HepG2 (cell line): ENCODE results near the gene DSN1. TPM values are rescaled to one million over a fixed set of nuclear protein-coding genes. Genes with fewer than 3 reads are reported as not detected.

ENCODE experiments used
- ETV6 ChIP-seq: sonication (generic); formaldehyde crosslinking; conservative IDR thresholded peaks from 2 replicates; pipeline ENCODE4 v1.4.0; 2020; ENCODE audit warnings: missing genetic modification reagents
- FOXK1 ChIP-seq: sonication (generic); formaldehyde crosslinking; IDR thresholded peaks from 2 replicates; pipeline ENCODE4 v1.4.0; 2020; ENCODE audit warnings: low read depth, missing genetic modification reagents, borderline replicate concordance
- HMGXB4 ChIP-seq, 2 experiments: sonication (generic) in 1 of 2; formaldehyde crosslinking in 1 of 2; IDR thresholded peaks; 2 replicates each; pipeline versions ENCODE4 v1.4.0 to v1.6.1; 2018 to 2020; ENCODE audit warnings: missing genetic modification reagents in 2 of 2, borderline replicate concordance in 1 of 2, low read depth in 1 of 2, mild to moderate bottlenecking in 1 of 2, missing biosample characterization in 1 of 2
- MAFG ChIP-seq: sonication (generic); formaldehyde crosslinking; IDR thresholded peaks from 2 replicates; pipeline ENCODE4 v1.5.1; 2020; ENCODE audit warnings: mild to moderate bottlenecking, missing genetic modification reagents
- PLRG1 ChIP-seq: fragments of 450-650 bp; conservative IDR thresholded peaks from 2 replicates; pipeline ENCODE4 v1.6.1; 2016
- RFX1 ChIP-seq: fragments of 450-650 bp; IDR thresholded peaks from 2 replicates; pipeline ENCODE4 v1.6.1; 2017
- RFX3 ChIP-seq: IDR thresholded peaks from 2 replicates; pipeline ENCODE4 v1.6.1; 2016; ENCODE audit warnings: missing biosample characterization, missing genetic modification reagents
- SMARCC2 ChIP-seq: fragments of 450-650 bp; IDR thresholded peaks from 2 replicates; pipeline ENCODE4 v1.6.1; 2017; ENCODE audit warnings: antibody characterized with exemption, mild to moderate bottlenecking
- THAP8 ChIP-seq: sonication (generic); formaldehyde crosslinking; IDR thresholded peaks from 2 replicates; pipeline ENCODE4 v1.5.1; 2020; ENCODE audit warnings: missing genetic modification reagents, mild to moderate bottlenecking, borderline replicate concordance
- ZBTB44 ChIP-seq: sonication (generic); formaldehyde crosslinking; IDR thresholded peaks from 2 replicates; pipeline ENCODE4 v1.4.0; 2020; ENCODE audit warnings: missing genetic modification reagents
- ZFP36L1 ChIP-seq: sonication (generic); formaldehyde crosslinking; IDR thresholded peaks from 2 replicates; pipeline ENCODE4 v1.8.0; 2022; ENCODE audit warnings: mild to moderate bottlenecking, missing genetic modification reagents, moderate library complexity
- ZMYM2 ChIP-seq: sonication (generic); formaldehyde crosslinking; IDR thresholded peaks from 2 replicates; pipeline ENCODE4 v1.8.0; 2022; ENCODE audit warnings: mild to moderate bottlenecking, missing genetic modification reagents
- ZNF24 ChIP-seq: fragments of 450-650 bp; IDR thresholded peaks from 2 replicates; pipeline ENCODE4 v1.6.1; 2017; ENCODE audit warnings: antibody characterized with exemption, mild to moderate bottlenecking
- ZNF292 ChIP-seq: sonication (generic); formaldehyde crosslinking; IDR thresholded peaks from 2 replicates; pipeline ENCODE4 v1.8.1; 2022; ENCODE audit warnings: mild to moderate bottlenecking, low read depth, missing genetic modification reagents, borderline replicate concordance
- ZNF644 ChIP-seq: IDR thresholded peaks from 2 replicates; pipeline ENCODE4 v1.6.1; 2016; ENCODE audit warnings: low read depth
- ZNF713 ChIP-seq: sonication (generic); formaldehyde crosslinking; IDR thresholded peaks from 2 replicates; pipeline ENCODE4 v1.4.0; 2020; ENCODE audit warnings: mild to moderate bottlenecking, missing genetic modification reagents
- ZSCAN30 ChIP-seq: sonication (generic); formaldehyde crosslinking; IDR thresholded peaks from 2 replicates; pipeline ENCODE4 v1.5.0; 2020; ENCODE audit warnings: mild to moderate bottlenecking, missing genetic modification reagents
- ZSCAN31 ChIP-seq: sonication (generic); formaldehyde crosslinking; IDR thresholded peaks from 2 replicates; pipeline ENCODE4 v1.5.0; 2020; ENCODE audit warnings: low read depth, mild to moderate bottlenecking, missing genetic modification reagents
- ZSCAN9 ChIP-seq: IDR thresholded peaks from 2 replicates; pipeline ENCODE4 v1.6.1; 2016; ENCODE audit warnings: borderline replicate concordance
- polyA plus RNA-seq, 8 experiments: library from polyadenylated mRNA; depleted of rRNA in 3 of 8; stranded (reverse) in 7 of 8; unstranded in 1 of 8; fragments of >200 nt; fragmentation: Illumina TruSeq in 4 of 8; extraction: Trizol in 4 of 8; gene quantifications; 2 replicates each; pipeline versions ENCODE4 v1.2.1 to v1.2.3, GENCODE V29; 2011 to 2016; ENCODE audit warnings: low read depth in 4 of 8, missing spikeins in 1 of 8, mixed read lengths in 1 of 8; ENCODE audit not compliant: insufficient read depth in 1 of 8
- total RNA-seq, 5 experiments: library from RNA; depleted of rRNA; stranded (reverse); fragments of >200 nt; fragmentation: Illumina TruSeq; extraction: Trizol; gene quantifications; 2 replicates each; pipeline ENCODE4 v1.2.3, GENCODE V29; 2016; ENCODE audit warnings: low read depth in 1 of 5
- TF ChIP-seq, protein P1 (sequence below): sonication (generic); formaldehyde crosslinking; IDR thresholded peaks from 2 replicates; pipeline ENCODE4 v1.5.1; 2020; ENCODE audit warnings: mild to moderate bottlenecking, missing genetic modification reagents, borderline replicate concordance
- TF ChIP-seq, protein P2 (sequence below): sonication (generic); formaldehyde crosslinking; IDR thresholded peaks from 2 replicates; pipeline ENCODE4 v1.5.0; 2020; ENCODE audit warnings: mild to moderate bottlenecking, missing genetic modification reagents
- TF ChIP-seq, protein P3 (sequence below): IDR thresholded peaks from 2 replicates; pipeline ENCODE4 v1.6.1; 2016; ENCODE audit warnings: missing compliant biosample characterization, missing genetic modification reagents, borderline replicate concordance

DSN1 gene
- total and polyA plus RNA-seq, 2 of the 13 experiments (the other 11 are each of a cell fraction or from before 2014, with no cell fraction given) = 18.7 to 53.7 TPM

DNA sequence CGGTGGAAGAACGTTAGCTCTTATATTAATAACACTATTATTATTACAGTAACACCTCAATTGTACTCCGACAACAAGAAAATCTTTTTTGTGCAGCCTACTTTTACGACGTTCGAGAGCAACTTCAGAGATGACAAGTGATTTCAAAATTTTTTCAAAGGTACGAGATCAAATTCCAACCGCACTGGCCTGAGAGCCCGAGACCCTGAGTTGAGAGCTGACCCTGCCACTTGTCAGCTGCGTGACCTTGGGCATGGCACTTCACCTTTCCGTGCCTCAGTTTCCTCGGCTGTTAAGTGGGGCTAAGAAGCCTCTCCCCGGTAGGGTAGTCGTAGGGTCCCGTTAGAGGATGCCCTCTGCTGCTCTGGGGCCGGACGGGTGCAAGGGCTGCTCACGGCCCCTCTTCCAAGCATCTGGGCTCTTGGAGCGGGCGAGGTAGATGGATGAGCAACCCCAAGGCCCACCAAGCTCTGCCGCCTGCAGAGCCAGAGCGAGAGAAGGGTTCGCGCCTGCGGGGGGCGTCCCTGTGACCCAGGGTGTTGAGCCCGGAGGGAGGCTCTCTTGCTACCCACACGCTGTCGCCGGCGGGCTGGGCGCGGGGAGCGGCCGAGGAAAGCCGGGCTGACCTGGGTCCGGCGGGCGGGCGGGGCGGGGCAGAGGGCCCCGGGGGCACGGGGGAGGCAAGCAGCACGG is 28.2 kb downstream of the DSN1 start (continued):
- TF ChIP-seq, protein P1, sequence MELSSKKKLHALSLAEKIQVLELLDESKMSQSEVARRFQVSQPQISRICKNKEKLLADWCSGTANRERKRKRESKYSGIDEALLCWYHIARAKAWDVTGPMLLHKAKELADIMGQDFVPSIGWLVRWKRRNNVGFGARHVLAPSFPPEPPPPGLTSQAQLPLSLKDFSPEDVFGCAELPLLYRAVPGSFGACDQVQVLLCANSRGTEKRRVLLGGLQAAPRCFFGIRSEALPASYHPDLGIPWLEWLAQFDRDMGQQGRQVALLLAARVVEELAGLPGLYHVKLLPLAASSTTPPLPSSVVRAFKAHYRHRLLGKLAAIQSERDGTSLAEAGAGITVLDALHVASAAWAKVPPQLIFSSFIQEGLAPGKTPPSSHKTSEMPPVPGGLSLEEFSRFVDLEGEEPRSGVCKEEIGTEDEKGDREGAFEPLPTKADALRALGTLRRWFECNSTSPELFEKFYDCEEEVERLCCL (CRISPR knock-in tag) = no peak
- no peak for TF ChIP-seq ZSCAN30 (CRISPR knock-in tag)
- no peak; the same call in 1 of the 2 replicates for TF ChIP-seq ZNF292
- TF ChIP-seq ETV6 (CRISPR knock-in tag) = no peak
- no peak for TF ChIP-seq SMARCC2
- 0 out of 2 replicates have a peak, but pooled peaks have one; percentile 28 for TF ChIP-seq ZSCAN31 (CRISPR knock-in tag)
- TF ChIP-seq ZNF644 (CRISPR knock-in tag) = no peak
- TF ChIP-seq MAFG (CRISPR knock-in tag) = no peak
- TF ChIP-seq, protein P2, sequence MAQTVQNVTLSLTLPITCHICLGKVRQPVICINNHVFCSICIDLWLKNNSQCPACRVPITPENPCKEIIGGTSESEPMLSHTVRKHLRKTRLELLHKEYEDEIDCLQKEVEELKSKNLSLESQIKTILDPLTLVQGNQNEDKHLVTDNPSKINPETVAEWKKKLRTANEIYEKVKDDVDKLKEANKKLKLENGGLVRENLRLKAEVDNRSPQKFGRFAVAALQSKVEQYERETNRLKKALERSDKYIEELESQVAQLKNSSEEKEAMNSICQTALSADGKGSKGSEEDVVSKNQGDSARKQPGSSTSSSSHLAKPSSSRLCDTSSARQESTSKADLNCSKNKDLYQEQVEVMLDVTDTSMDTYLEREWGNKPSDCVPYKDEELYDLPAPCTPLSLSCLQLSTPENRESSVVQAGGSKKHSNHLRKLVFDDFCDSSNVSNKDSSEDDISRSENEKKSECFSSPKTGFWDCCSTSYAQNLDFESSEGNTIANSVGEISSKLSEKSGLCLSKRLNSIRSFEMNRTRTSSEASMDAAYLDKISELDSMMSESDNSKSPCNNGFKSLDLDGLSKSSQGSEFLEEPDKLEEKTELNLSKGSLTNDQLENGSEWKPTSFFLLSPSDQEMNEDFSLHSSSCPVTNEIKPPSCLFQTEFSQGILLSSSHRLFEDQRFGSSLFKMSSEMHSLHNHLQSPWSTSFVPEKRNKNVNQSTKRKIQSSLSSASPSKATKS (CRISPR knock-in tag) = no peak
- TF ChIP-seq THAP8 = peak; percentile 49; the same call in 1 of the 2 replicates
- no peak for TF ChIP-seq ZFP36L1 (CRISPR knock-in tag)
- no peak for TF ChIP-seq RFX1
- no peak for TF ChIP-seq ZNF24
- peak; percentile 15 to 81; a peak in 2 of 4 replicates for TF ChIP-seq HMGXB4 (CRISPR knock-in tag; IDR thresholded peaks at IDR 0.05; ENCODE audit: borderline replicate concordance in 1 of 2, low read depth in 1 of 2)
- no peak; the same call in 1 of the 2 replicates for TF ChIP-seq FOXK1 (CRISPR knock-in tag)
- TF ChIP-seq PLRG1 = no peak
- TF ChIP-seq ZMYM2 (CRISPR knock-in tag) = peak; percentile 24; the same call in 1 of the 2 replicates
- no peak for TF ChIP-seq RFX3 (CRISPR knock-in tag)
- TF ChIP-seq ZSCAN9 (CRISPR knock-in tag) = no peak
- TF ChIP-seq ZBTB44 (CRISPR knock-in tag) = no peak
- no peak for TF ChIP-seq ZNF713 (CRISPR knock-in tag)
- TF ChIP-seq, protein P3, sequence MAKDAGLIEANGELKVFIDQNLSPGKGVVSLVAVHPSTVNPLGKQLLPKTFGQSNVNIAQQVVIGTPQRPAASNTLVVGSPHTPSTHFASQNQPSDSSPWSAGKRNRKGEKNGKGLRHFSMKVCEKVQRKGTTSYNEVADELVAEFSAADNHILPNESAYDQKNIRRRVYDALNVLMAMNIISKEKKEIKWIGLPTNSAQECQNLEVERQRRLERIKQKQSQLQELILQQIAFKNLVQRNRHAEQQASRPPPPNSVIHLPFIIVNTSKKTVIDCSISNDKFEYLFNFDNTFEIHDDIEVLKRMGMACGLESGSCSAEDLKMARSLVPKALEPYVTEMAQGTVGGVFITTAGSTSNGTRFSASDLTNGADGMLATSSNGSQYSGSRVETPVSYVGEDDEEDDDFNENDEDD (CRISPR knock-in tag) = no peak
